Fibroblast of lung (primary cell): ENCODE data around the gene WDR59. TPM values are rescaled to one million over a fixed set of nuclear protein-coding genes. Genes with fewer than 3 reads are reported as not detected.

Source experiments
- DNase-seq, 2 donors: peaks; one replicate each; pipeline versions ENCODE4 v3.0.0 to v3.0.0-alpha.2; 2010; ENCODE audit warnings: low read depth in 2 of 2
- H2AFZ ChIP-seq: 2 replicates; pipeline ENCODE4 v1.5.1; 2012; ENCODE audit warnings: low read length, control low read depth, inconsistent platforms
- H3K27ac ChIP-seq: 2 replicates; pipeline ENCODE4 v1.5.1; 2011; ENCODE audit warnings: low read length, control low read depth; ENCODE audit not compliant: insufficient read depth
- H3K27me3 ChIP-seq: 2 replicates; pipeline ENCODE4 v1.5.1; 2011; ENCODE audit warnings: mild to moderate bottlenecking, low read length; ENCODE audit not compliant: control insufficient read depth, insufficient read depth
- H3K36me3 ChIP-seq: 2 replicates; pipeline ENCODE4 v1.5.1; 2011; ENCODE audit warnings: low read length; ENCODE audit not compliant: control insufficient read depth, insufficient read depth
- H3K4me1 ChIP-seq: 2 replicates; pipeline ENCODE4 v1.5.1; 2011; ENCODE audit warnings: low read length; ENCODE audit not compliant: control insufficient read depth, insufficient read depth; ENCODE audit errors: extremely low read depth
- H3K4me2 ChIP-seq: 2 replicates; pipeline ENCODE4 v1.5.1; 2011; ENCODE audit warnings: low read length, control low read depth; ENCODE audit not compliant: insufficient read depth; ENCODE audit errors: extremely low read depth
- H3K4me3 ChIP-seq, 4 experiments: fragments of 200-600 bp in 1 of 4; sonication (generic) in 1 of 4; replicated peaks in 1 of 4; 2 replicates each; pipeline ENCODE4 v1.5.1; 2011 to 2016; ENCODE audit warnings: low read length in 4 of 4, low read depth in 3 of 4, mild to moderate bottlenecking in 3 of 4, control low read depth in 2 of 4, inconsistent platforms in 1 of 4, mixed read lengths in 1 of 4; ENCODE audit not compliant: insufficient read depth in 1 of 4; ENCODE audit errors: control extremely low read depth in 1 of 4
- H3K79me2 ChIP-seq: 2 replicates; pipeline ENCODE4 v1.5.1; 2012; ENCODE audit warnings: mild to moderate bottlenecking, low read length, inconsistent platforms; ENCODE audit not compliant: control insufficient read depth, insufficient read depth
- H3K9ac ChIP-seq: 2 replicates; pipeline ENCODE4 v1.5.1; 2011; ENCODE audit warnings: mild to moderate bottlenecking, low read length, control low read depth; ENCODE audit not compliant: insufficient read depth
- H3K9me3 ChIP-seq: 2 replicates; pipeline ENCODE4 v1.5.1; 2012; ENCODE audit warnings: low read depth, low read length; ENCODE audit not compliant: control insufficient read depth, insufficient read depth
- H4K20me1 ChIP-seq: 2 replicates; pipeline ENCODE4 v1.5.1; 2011; ENCODE audit warnings: low read length; ENCODE audit not compliant: control insufficient read depth, insufficient read depth; ENCODE audit errors: extremely low read depth
- CTCF ChIP-seq, 2 donors: IDR thresholded peaks in 1 of 2; conservative IDR thresholded peaks in 1 of 2; 1 replicate in 1 of 2; 2 replicates in 1 of 2; pipeline ENCODE4 v1.5.1; 2011 to 2012; ENCODE audit warnings: low read length in 2 of 2, control low read depth in 1 of 2, inconsistent platforms in 1 of 2, low read depth in 1 of 2, mild to moderate bottlenecking in 1 of 2
- EZH2 ChIP-seq: IDR thresholded peaks from 2 replicates; pipeline ENCODE4 v1.5.1; 2012; ENCODE audit warnings: low read length, control low read depth, mild to moderate bottlenecking; ENCODE audit errors: missing control alignments
- polyA plus RNA-seq, 2 donors: library from polyadenylated mRNA; depleted of rRNA in 1 of 2; stranded (reverse) in 1 of 2; unstranded in 1 of 2; fragments of >200 nt; gene quantifications; 2 replicates each; pipeline ENCODE4 v1.2.1, GENCODE V29; 2011 to 2012; ENCODE audit warnings: missing spikeins in 1 of 2
- total RNA-seq: library from RNA; depleted of rRNA; stranded (reverse); fragments of >200 nt; gene quantifications from 2 replicates; pipeline ENCODE4 v1.2.1, GENCODE V29; 2014

WDR59 gene
- total and polyA plus RNA-seq, 2 donors (not counting 1 experiment from before 2014, with no cell fraction given), result 16.0 to 30.2 TPM

DNA sequence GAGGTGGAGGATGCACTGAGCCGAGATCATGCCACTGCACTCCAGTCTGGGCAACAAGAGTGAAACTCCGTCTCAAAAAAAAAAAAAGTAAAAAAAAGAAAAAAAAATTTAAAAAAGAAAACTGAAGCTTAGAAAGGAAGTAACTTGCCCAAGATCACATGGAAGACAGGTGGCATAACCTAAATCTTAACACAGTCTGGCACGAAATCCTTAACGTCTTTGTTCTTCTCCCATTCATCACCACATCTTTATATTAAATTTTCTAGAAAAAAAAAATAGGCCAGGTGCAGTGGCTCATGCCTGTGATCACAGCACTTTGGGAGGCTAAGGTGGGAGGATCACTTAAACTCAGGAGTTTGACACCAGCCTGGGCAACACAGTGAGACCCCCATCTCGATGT, 9.3 kb downstream of the WDR59 start:
- Histone ChIP-seq H4K20me1 (no peaks in the 10 kb centered on the region), H3K4me2 (no peak overlapping the region), H3K79me2 (no peaks in the 10 kb centered on the region), H2AFZ (no peak overlapping the region), H3K27ac (no peak overlapping the region), H3K4me3 (no peak overlapping the region), H3K9ac (no peak overlapping the region), H3K36me3 (no peaks in the 10 kb centered on the region), H3K9me3 (no peaks in the 10 kb centered on the region), H3K27me3 (no peaks in the 10 kb centered on the region), H3K4me1 (no peaks in the 10 kb centered on the region)
- TF ChIP-seq EZH2 (no peak), CTCF (conservative IDR thresholded peaks at IDR 0.05 in 1 of 2, IDR thresholded peaks at IDR 0.05 in 1 of 2; ENCODE audit: low read depth in 1 of 2, low read length in 2 of 2) (no peak)
- no peak for DNase-seq

- Histone ChIP-seq H3K9ac (no peak overlapping the region), H3K9me3 (no peaks in the 10 kb centered on the region), H4K20me1 (no peaks in the 10 kb centered on the region), H3K79me2 (no peaks in the 10 kb centered on the region), H3K27ac (no peak overlapping the region), H3K4me3 (no peak overlapping the region), H2AFZ (no peak overlapping the region), H3K27me3 (no peaks in the 10 kb centered on the region), H3K36me3 (no peaks in the 10 kb centered on the region), H3K4me1 (no peaks in the 10 kb centered on the region), H3K4me2 (no peak overlapping the region)
- TF ChIP-seq EZH2, result no peak
- TF ChIP-seq CTCF (conservative IDR thresholded peaks at IDR 0.05 in 1 of 2, IDR thresholded peaks at IDR 0.05 in 1 of 2; ENCODE audit: low read depth in 1 of 2, low read length in 2 of 2), result no peak
- DNase-seq, result no peak
Measured at GRCh38 chr16:74973304-74973703, 11.6 kb downstream of the WDR59 start.

GRCh38 chr16:74954763-74955162, 30.2 kb downstream of the WDR59 start:
- no peaks in the 10 kb centered on the region for H3K9me3 ChIP-seq
- no peak overlapping the region for H3K27ac ChIP-seq
- H2AFZ ChIP-seq, result no peak overlapping the region
- TF ChIP-seq EZH2, result no peak
- TF ChIP-seq CTCF (conservative IDR thresholded peaks at IDR 0.05 in 1 of 2, IDR thresholded peaks at IDR 0.05 in 1 of 2; ENCODE audit: low read depth in 1 of 2, low read length in 2 of 2), result no peak
- H3K36me3 ChIP-seq, result peaks cover 3% of the 10 kb centered on the region
- no peak for DNase-seq
- no peaks in the 10 kb centered on the region for H4K20me1 ChIP-seq
- H3K9ac ChIP-seq, result no peak overlapping the region
- no peak overlapping the region for H3K4me2 ChIP-seq
- H3K79me2 ChIP-seq, result no peaks in the 10 kb centered on the region
- H3K4me1 ChIP-seq, result no peaks in the 10 kb centered on the region
- H3K27me3 ChIP-seq, result no peaks in the 10 kb centered on the region
- H3K4me3 ChIP-seq, result no peak overlapping the region
